Fibroblast of lung (primary cell): Measurements from ENCODE around the gene NDUFAB1.

Experiments used
- EZH2 ChIP-seq: IDR thresholded peaks from 2 replicates; pipeline ENCODE4 v1.5.1; 2012; ENCODE audit warnings: low read length, control low read depth, mild to moderate bottlenecking; ENCODE audit errors: missing control alignments
- TF ChIP-seq, protein P1 (sequence below), 2 donors: IDR thresholded peaks in 1 of 2; conservative IDR thresholded peaks in 1 of 2; 1 replicate in 1 of 2; 2 replicates in 1 of 2; pipeline ENCODE4 v1.5.1; 2011 to 2012; ENCODE audit warnings: low read length in 2 of 2, control low read depth in 1 of 2, inconsistent platforms in 1 of 2, low read depth in 1 of 2, mild to moderate bottlenecking in 1 of 2

DNA sequence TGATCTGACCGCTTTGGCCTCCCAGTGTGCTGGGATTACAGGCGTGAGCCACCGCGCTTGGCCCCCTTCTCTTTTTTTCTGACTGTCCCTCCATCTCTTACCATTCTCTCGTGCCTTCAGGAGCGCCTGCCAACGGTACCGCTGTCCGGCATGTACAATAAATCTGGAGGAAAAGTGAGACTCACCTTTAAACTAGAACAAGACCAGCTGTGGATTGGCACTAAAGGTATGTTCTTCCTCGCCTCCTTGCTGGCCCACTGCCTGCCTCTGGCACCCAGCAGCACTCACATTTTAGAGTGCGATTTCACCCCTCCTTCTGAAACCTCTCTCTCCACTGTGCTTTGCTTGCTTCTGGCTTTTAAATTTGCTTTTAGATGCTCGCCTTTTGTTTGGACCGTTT is 33.6 kb downstream of the NDUFAB1 start:
- TF ChIP-seq, protein P1, sequence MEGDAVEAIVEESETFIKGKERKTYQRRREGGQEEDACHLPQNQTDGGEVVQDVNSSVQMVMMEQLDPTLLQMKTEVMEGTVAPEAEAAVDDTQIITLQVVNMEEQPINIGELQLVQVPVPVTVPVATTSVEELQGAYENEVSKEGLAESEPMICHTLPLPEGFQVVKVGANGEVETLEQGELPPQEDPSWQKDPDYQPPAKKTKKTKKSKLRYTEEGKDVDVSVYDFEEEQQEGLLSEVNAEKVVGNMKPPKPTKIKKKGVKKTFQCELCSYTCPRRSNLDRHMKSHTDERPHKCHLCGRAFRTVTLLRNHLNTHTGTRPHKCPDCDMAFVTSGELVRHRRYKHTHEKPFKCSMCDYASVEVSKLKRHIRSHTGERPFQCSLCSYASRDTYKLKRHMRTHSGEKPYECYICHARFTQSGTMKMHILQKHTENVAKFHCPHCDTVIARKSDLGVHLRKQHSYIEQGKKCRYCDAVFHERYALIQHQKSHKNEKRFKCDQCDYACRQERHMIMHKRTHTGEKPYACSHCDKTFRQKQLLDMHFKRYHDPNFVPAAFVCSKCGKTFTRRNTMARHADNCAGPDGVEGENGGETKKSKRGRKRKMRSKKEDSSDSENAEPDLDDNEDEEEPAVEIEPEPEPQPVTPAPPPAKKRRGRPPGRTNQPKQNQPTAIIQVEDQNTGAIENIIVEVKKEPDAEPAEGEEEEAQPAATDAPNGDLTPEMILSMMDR (conservative IDR thresholded peaks at IDR 0.05 in 1 of 2, IDR thresholded peaks at IDR 0.05 in 1 of 2; ENCODE audit: low read depth in 1 of 2, low read length in 2 of 2): no peak
- no peak for TF ChIP-seq EZH2
